ENCODE results near the gene NCOA3.

The NCOA3 gene

GRCh38 chr20:47545499-47545898 lies 43.8 kb downstream of the NCOA3 start:
- no peak for TF ChIP-seq CTCF (IDR thresholded peaks at IDR 0.05; ENCODE audit: low read depth, low read length)
- Histone ChIP-seq H3K9me3 (no peaks in the 10 kb centered on the region), H3K27me3 (no peaks in the 10 kb centered on the region), H3K4me3 (ENCODE audit: low read depth, low read length) (no peak overlapping the region), H3K4me1 (no peaks in the 10 kb centered on the region; the same call in none of the 2 replicates), H3K36me3 (no peaks in the 10 kb centered on the region)
- no peak for DNase-seq

GRCh38 chr20:47546184-47547033 lies 44.7 kb downstream of the NCOA3 start:
- Histone ChIP-seq H3K4me1 (no peaks in the 10 kb centered on the region; the same call in none of the 2 replicates), H3K9me3 (no peaks in the 10 kb centered on the region), H3K36me3 (no peaks in the 10 kb centered on the region), H3K4me3 (ENCODE audit: low read depth, low read length) (no peak overlapping the region), H3K27me3 (no peaks in the 10 kb centered on the region)
- TF ChIP-seq CTCF (IDR thresholded peaks at IDR 0.05; ENCODE audit: low read depth, low read length) = no peak
- DNase-seq = no peak

GRCh38 chr20:47547034-47547387 lies 45.3 kb downstream of the NCOA3 start:
- TF ChIP-seq CTCF (IDR thresholded peaks at IDR 0.05; ENCODE audit: low read depth, low read length) = no peak
- Histone ChIP-seq H3K4me3 (ENCODE audit: low read depth, low read length) (no peak overlapping the region), H3K9me3 (no peaks in the 10 kb centered on the region), H3K27me3 (no peaks in the 10 kb centered on the region), H3K36me3 (no peaks in the 10 kb centered on the region), H3K4me1 (peaks cover 5% of the 10 kb centered on the region)
- DNase-seq = no peak

GRCh38 chr20:47549671-47550070 lies 48.0 kb downstream of the NCOA3 start:
- no peaks in the 10 kb centered on the region for H3K9me3 ChIP-seq
- H3K4me3 ChIP-seq (ENCODE audit: low read depth, low read length) = no peak overlapping the region
- H3K27me3 ChIP-seq = no peaks in the 10 kb centered on the region
- no peak for DNase-seq
- TF ChIP-seq CTCF (IDR thresholded peaks at IDR 0.05; ENCODE audit: low read depth, low read length) = no peak
- H3K4me1 ChIP-seq = peaks cover 5% of the 10 kb centered on the region
- no peaks in the 10 kb centered on the region for H3K36me3 ChIP-seq

- no peak overlapping the region for H3K4me3 ChIP-seq (ENCODE audit: low read depth, low read length)
- no peaks in the 10 kb centered on the region for H3K9me3 ChIP-seq
- H3K4me1 ChIP-seq = peaks cover 5% of the 10 kb centered on the region
- no peaks in the 10 kb centered on the region for H3K27me3 ChIP-seq
- DNase-seq = no peak
- H3K36me3 ChIP-seq = no peaks in the 10 kb centered on the region
- TF ChIP-seq CTCF (IDR thresholded peaks at IDR 0.05; ENCODE audit: low read depth, low read length) = no peak
Observed at GRCh38 chr20:47551222-47551621, 49.5 kb downstream of the NCOA3 start.

- no peak for TF ChIP-seq CTCF (IDR thresholded peaks at IDR 0.05; ENCODE audit: low read depth, low read length)
- no peak overlapping the region for H3K4me3 ChIP-seq (ENCODE audit: low read depth, low read length)
- peaks cover 5% of the 10 kb centered on the region for H3K4me1 ChIP-seq
- peak; percentile 36 for DNase-seq
- no peaks in the 10 kb centered on the region for H3K36me3 ChIP-seq
- no peaks in the 10 kb centered on the region for H3K27me3 ChIP-seq
- H3K9me3 ChIP-seq = no peaks in the 10 kb centered on the region
Observed at GRCh38 chr20:47551841-47552240, 50.2 kb downstream of the NCOA3 start.
